ENCODE data around the gene IGFL3.
"Not testable (repeated sequence)": the region's sequence is repeated elsewhere in the genome, so short reads cannot be mapped to it uniquely, and the experiment has no call there.

The IGFL3 gene

DNA sequence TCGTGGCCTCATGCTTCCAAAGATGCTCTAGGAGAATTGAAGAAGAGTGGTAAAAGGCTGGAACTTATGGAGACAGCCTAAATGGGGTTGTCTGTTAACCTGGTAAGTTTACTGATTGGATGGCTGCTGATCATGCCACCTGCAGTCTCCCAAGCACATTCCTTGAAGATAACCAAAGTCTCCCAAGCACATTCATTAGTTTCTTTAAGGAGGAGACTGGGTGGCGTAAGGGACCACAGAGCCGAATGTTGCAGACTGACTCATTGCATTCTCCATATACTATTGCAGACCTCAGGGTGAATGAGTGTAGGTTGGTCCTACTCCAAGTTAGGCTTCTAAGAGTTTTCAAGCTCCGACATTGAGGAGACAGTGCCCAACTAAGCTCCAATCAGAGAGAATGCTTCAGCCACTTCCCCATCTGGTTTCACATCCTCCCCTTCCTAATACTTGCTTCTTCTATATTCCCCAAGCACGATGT lies at the start of gene IGFL3:
Gene IGFL3, minus strand, starts transcription at position 51 of the 478 bp plus-strand sequence. Its CDS starts 39 bp downstream, at position 12.
- Histone ChIP-seq H3K4me3 (ENCODE audit: low read length) (no peak within 1 kb of the TSS), H3K9me3 (ENCODE audit: control insufficient read depth, insufficient read depth, low read length) (no peaks in the 10 kb centered on the region), H3K27ac (ENCODE audit: low read length) (no peak within 1 kb of the TSS), H3K27me3 (ENCODE audit: control insufficient read depth, insufficient read depth, low read length) (no peaks in the 10 kb centered on the region), H3K36me3 (ENCODE audit: control insufficient read depth, insufficient read depth, low read length) (no peaks in the 10 kb centered on the region), H3K4me1 (ENCODE audit: control insufficient read depth, insufficient read depth, low read length) (no peaks in the 10 kb centered on the region)
- no CpG with 5 or more reads among the region's 5 CpGs for WGBS (ENCODE audit: insufficient coverage, insufficient read length)
- DNase-seq (ENCODE audit: low read depth, low spot score): no peak

DNA sequence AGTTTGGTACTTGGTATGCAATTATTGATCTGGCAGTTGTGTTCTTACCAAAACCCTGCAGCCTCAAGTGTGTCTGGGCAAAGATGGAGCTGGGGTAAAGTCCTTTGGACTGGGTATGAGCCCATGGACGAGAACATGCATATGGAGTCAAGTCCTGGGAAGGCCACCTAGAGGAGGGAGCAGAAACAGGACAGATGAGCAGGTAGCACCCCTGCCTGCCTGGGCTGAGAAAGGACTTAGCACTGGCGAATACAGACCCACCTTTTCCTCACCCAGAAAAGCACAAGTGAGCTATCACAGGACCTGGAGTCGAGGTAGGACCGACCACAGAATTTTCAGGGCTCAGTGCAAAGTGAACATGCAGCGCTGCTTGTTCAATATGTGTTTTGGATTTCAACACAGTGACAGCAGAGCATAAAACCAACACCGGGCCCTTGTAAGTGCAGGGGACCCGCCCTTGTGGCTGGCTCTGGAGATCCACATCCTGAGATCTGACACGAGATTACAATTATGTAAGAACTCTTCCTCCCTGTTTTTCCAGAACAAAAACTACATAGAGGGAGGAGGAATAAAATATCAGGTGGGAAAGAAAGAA lies 49.5 kb upstream of the IGFL3 start:
- Histone ChIP-seq H3K9me3 (ENCODE audit: control insufficient read depth, insufficient read depth, low read length) (peaks cover 1% of the 10 kb centered on the region; the same call in 1 of the 2 replicates), H3K27ac (ENCODE audit: low read length) (no peak overlapping the region), H3K36me3 (ENCODE audit: control insufficient read depth, insufficient read depth, low read length) (no peaks in the 10 kb centered on the region), H3K27me3 (ENCODE audit: control insufficient read depth, insufficient read depth, low read length) (no peaks in the 10 kb centered on the region), H3K4me3 (ENCODE audit: low read length) (no peak overlapping the region), H3K4me1 (ENCODE audit: control insufficient read depth, insufficient read depth, low read length) (no peaks in the 10 kb centered on the region)
- no peak for DNase-seq (ENCODE audit: low read depth, low spot score)
- WGBS (ENCODE audit: insufficient coverage, insufficient read length): no CpG with 5 or more reads among the region's 8 CpGs

GRCh38 chr19:46162731-46163130 lies 38.2 kb upstream of the IGFL3 start:
- Histone ChIP-seq H3K4me3 (ENCODE audit: low read length) (no peak overlapping the region), H3K27me3 (ENCODE audit: control insufficient read depth, insufficient read depth, low read length) (no peaks in the 10 kb centered on the region), H3K27ac (ENCODE audit: low read length) (no peak overlapping the region), H3K4me1 (ENCODE audit: control insufficient read depth, insufficient read depth, low read length) (no peaks in the 10 kb centered on the region), H3K36me3 (ENCODE audit: control insufficient read depth, insufficient read depth, low read length) (no peaks in the 10 kb centered on the region), H3K9me3 (ENCODE audit: control insufficient read depth, insufficient read depth, low read length) (no peaks in the 10 kb centered on the region)
- WGBS (ENCODE audit: insufficient coverage, insufficient read length): no CpG with 5 or more reads among the region's 3 CpGs
- no peak for DNase-seq (ENCODE audit: low read depth, low spot score)

DNA sequence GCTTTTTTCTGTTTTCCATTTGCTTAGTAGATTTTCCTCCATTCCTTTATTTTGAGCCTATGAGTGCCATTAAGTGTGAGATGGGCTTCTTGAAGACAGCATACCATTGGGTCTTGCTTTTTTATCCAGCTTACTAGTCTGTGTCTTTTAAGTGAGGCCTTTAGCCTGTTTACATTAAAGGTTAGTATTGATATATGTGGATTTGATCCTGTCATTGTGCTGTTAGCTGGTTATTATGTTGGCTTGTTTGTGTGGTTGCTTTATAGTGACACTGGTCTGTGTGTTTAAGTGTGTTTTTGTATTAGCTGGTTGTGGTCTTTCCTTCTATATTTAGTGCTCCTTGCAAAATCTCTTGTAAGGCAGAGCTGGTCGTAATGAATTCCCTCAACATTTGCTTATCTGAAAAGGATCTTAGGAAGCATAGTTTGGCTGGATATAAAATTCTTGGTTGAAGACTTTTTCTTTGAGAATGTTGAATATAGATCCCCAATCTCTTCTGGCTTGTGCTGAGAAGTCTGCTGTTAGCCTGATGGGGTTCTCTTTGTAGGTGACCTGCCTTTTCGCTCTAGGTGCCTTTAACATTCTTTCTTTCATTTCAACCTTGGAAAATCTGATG lies 37.3 kb upstream of the IGFL3 start:
- H3K4me1 ChIP-seq (ENCODE audit: control insufficient read depth, insufficient read depth, low read length); H3K36me3 ChIP-seq (ENCODE audit: control insufficient read depth, insufficient read depth, low read length); H3K9me3 ChIP-seq (ENCODE audit: control insufficient read depth, insufficient read depth, low read length); DNase-seq (ENCODE audit: low read depth, low spot score); H3K27ac ChIP-seq (ENCODE audit: low read length); H3K27me3 ChIP-seq (ENCODE audit: control insufficient read depth, insufficient read depth, low read length); H3K4me3 ChIP-seq (ENCODE audit: low read length): not testable (repeated sequence)
- no CpG with 5 or more reads among the region's 2 CpGs for WGBS (ENCODE audit: insufficient coverage, insufficient read length)

- no CpG with 5 or more reads among the region's 7 CpGs for WGBS (ENCODE audit: insufficient coverage, insufficient read length)
- Histone ChIP-seq H3K27me3 (ENCODE audit: control insufficient read depth, insufficient read depth, low read length) (no peaks in the 10 kb centered on the region), H3K9me3 (ENCODE audit: control insufficient read depth, insufficient read depth, low read length) (no peaks in the 10 kb centered on the region), H3K4me1 (ENCODE audit: control insufficient read depth, insufficient read depth, low read length) (no peaks in the 10 kb centered on the region), H3K4me3 (ENCODE audit: low read length) (no peak overlapping the region), H3K36me3 (ENCODE audit: control insufficient read depth, insufficient read depth, low read length) (no peaks in the 10 kb centered on the region), H3K27ac (ENCODE audit: low read length) (no peak overlapping the region)
- no peak for DNase-seq (ENCODE audit: low read depth, low spot score)
These were observed 35.8 kb upstream of the IGFL3 start for GRCh38 chr19:46160233-46160775.

DNA sequence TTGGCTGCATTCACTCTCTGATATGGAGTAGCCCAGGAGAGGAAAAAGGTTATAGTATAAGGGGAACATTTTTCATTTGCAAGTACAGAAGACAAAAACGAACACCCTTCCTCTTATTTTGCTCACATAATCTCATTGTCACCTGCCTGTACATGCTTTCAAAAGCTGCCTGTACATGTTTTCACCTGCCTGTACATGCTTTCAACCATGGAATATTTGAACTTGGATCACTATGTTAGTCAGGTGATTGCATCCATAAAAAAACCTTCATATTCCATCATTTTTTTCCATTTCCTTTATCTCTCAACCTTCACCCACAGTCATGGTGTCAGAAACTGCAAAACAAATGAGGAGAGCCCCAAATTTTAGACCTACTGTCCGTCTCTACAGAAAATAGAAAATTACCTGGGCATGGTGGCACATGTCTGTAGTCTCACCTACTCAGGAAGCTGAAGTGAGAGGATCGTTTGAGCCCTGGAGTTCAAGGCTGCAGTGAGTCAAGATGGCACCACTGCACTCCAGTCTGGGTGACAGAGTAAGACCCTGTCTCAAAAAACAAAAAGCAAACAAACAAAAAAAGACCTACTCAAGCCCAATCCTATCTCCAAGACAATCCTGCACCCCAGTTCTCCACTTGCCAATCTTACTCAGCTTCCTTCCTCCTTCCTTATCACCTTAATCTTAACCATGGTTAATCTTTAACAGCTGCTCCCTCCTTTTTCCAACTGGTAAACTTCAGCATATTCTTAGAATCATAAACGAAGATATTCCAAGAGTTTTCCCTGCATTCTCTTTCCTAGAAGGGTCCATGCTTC lies 35.1 kb upstream of the IGFL3 start:
- H3K27me3 ChIP-seq (ENCODE audit: control insufficient read depth, insufficient read depth, low read length): no peaks in the 10 kb centered on the region
- H3K4me1 ChIP-seq (ENCODE audit: control insufficient read depth, insufficient read depth, low read length): no peaks in the 10 kb centered on the region
- no peaks in the 10 kb centered on the region for H3K9me3 ChIP-seq (ENCODE audit: control insufficient read depth, insufficient read depth, low read length)
- no peak overlapping the region for H3K4me3 ChIP-seq (ENCODE audit: low read length)
- no peak for DNase-seq (ENCODE audit: low read depth, low spot score)
- no CpG with 5 or more reads among the region's 4 CpGs for WGBS (ENCODE audit: insufficient coverage, insufficient read length)
- H3K36me3 ChIP-seq (ENCODE audit: control insufficient read depth, insufficient read depth, low read length): no peaks in the 10 kb centered on the region
- H3K27ac ChIP-seq (ENCODE audit: low read length): no peak overlapping the region

DNA sequence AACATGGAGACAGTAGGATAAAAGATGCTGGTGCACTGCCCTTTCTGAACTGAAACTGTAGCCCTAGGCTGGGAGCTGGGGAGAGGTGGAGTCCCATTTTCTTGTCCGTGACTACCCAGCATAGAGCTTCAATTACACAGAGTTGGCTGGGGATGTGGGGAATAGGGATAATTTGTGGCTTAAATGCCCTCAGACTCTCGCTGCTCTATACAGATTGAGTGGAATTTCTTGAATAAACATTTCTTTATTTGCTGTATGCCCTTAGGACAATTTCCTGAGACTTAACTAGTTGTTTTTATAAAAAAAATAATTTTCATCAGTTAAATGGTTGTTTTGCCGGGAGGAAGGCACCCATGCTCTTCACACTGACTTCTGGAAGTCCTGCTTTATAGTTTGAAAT lies 30.7 kb upstream of the IGFL3 start:
- Histone ChIP-seq H3K4me3 (ENCODE audit: low read length) (no peak overlapping the region), H3K4me1 (ENCODE audit: control insufficient read depth, insufficient read depth, low read length) (no peaks in the 10 kb centered on the region), H3K27me3 (ENCODE audit: control insufficient read depth, insufficient read depth, low read length) (no peaks in the 10 kb centered on the region), H3K36me3 (ENCODE audit: control insufficient read depth, insufficient read depth, low read length) (no peaks in the 10 kb centered on the region), H3K27ac (ENCODE audit: low read length) (no peak overlapping the region), H3K9me3 (ENCODE audit: control insufficient read depth, insufficient read depth, low read length) (no peaks in the 10 kb centered on the region)
- no peak for DNase-seq (ENCODE audit: low read depth, low spot score)
- no CpG with 5 or more reads among the region's 3 CpGs for WGBS (ENCODE audit: insufficient coverage, insufficient read length)

GRCh38 chr19:46150606-46151005 lies 26.1 kb upstream of the IGFL3 start:
- Histone ChIP-seq H3K4me3 (ENCODE audit: low read length) (no peak overlapping the region), H3K4me1 (ENCODE audit: control insufficient read depth, insufficient read depth, low read length) (no peaks in the 10 kb centered on the region)
- no CpG with 5 or more reads among the region's 5 CpGs for WGBS (ENCODE audit: insufficient coverage, insufficient read length)

GRCh38 chr19:46147791-46148288 lies 23.4 kb upstream of the IGFL3 start, which contains the start of gene IGFL2:
Gene IGFL2, plus strand, starts transcription at chr19:46148238. Its CDS starts 41 bp downstream, at chr19:46148279.
- H3K36me3 ChIP-seq (ENCODE audit: control insufficient read depth, insufficient read depth, low read length): no peaks in the 10 kb centered on the region
- no peak for DNase-seq (ENCODE audit: low read depth, low spot score)
- H3K27ac ChIP-seq (ENCODE audit: low read length): no peak within 1 kb of the TSS
- no CpG with 5 or more reads among the region's 6 CpGs for WGBS (ENCODE audit: insufficient coverage, insufficient read length)
- H3K4me3 ChIP-seq (ENCODE audit: low read length): no peak within 1 kb of the TSS
- no peaks in the 10 kb centered on the region for H3K27me3 ChIP-seq (ENCODE audit: control insufficient read depth, insufficient read depth, low read length)
- no peaks in the 10 kb centered on the region for H3K9me3 ChIP-seq (ENCODE audit: control insufficient read depth, insufficient read depth, low read length)
- no peaks in the 10 kb centered on the region for H3K4me1 ChIP-seq (ENCODE audit: control insufficient read depth, insufficient read depth, low read length)

More at GRCh38 chr19:46150606-46151005, 26.1 kb upstream of the IGFL3 start:
- no peaks in the 10 kb centered on the region for H3K27me3 ChIP-seq (ENCODE audit: control insufficient read depth, insufficient read depth, low read length)
- no peak for DNase-seq (ENCODE audit: low read depth, low spot score)
- no peaks in the 10 kb centered on the region for H3K36me3 ChIP-seq (ENCODE audit: control insufficient read depth, insufficient read depth, low read length)
- H3K27ac ChIP-seq (ENCODE audit: low read length): no peak overlapping the region
- H3K9me3 ChIP-seq (ENCODE audit: control insufficient read depth, insufficient read depth, low read length): no peaks in the 10 kb centered on the region

DNA sequence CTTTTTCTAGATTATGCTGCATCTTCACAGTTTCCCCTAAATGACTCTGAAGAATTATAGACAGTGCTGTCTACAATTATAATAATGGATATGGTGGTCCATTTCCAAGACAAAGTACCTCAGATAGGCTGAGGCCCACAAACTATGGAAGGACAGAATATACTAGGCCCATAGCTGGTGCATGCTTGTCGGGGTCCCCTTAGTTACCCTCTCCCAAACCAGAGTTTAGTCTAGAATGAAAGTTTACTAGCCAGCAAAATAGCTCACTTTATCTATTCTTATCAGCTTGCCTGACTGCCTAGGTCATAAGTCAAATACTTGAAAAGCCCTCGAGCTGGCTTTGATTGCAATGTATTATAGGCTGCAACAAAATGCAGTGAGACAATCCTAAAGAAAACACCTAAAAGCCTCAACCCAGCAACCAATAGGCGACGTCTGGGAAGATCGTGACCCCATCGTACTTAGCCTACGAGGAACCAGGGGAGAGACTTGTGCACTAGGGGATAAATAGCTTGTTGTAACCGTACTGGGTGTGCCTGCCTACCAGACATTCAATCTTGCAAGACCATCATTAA lies 22.8 kb upstream of the IGFL3 start:
- no CpG with 5 or more reads among the region's 8 CpGs for WGBS (ENCODE audit: insufficient coverage, insufficient read length)
- Histone ChIP-seq H3K9me3 (ENCODE audit: control insufficient read depth, insufficient read depth, low read length) (no peaks in the 10 kb centered on the region), H3K27me3 (ENCODE audit: control insufficient read depth, insufficient read depth, low read length) (no peaks in the 10 kb centered on the region), H3K4me3 (ENCODE audit: low read length) (no peak overlapping the region), H3K4me1 (ENCODE audit: control insufficient read depth, insufficient read depth, low read length) (no peaks in the 10 kb centered on the region), H3K36me3 (ENCODE audit: control insufficient read depth, insufficient read depth, low read length) (no peaks in the 10 kb centered on the region), H3K27ac (ENCODE audit: low read length) (no peak overlapping the region)
- DNase-seq (ENCODE audit: low read depth, low spot score): no peak
